Measurements from ENCODE around the gene PEF1.

PEF1 gene

GRCh38 chr1:31592132-31592531, 52.5 kb downstream of the PEF1 start:
- no peaks in the 10 kb centered on the region for H3F3A ChIP-seq (ENCODE audit: insufficient read depth)
- H2AFZ ChIP-seq (ENCODE audit: low read depth, low read length, severe bottlenecking), result no peak overlapping the region
- no peaks in the 10 kb centered on the region for H3K79me2 ChIP-seq (ENCODE audit: insufficient read depth, low read length)
- H3K27ac ChIP-seq (ENCODE audit: low read depth, low read length), result no peak overlapping the region
- no peaks in the 10 kb centered on the region for H4K20me1 ChIP-seq (ENCODE audit: low read depth, low read length)
- no peak for TF ChIP-seq CTCF (IDR thresholded peaks at IDR 0.05; ENCODE audit: insufficient read depth, low read length, poor library complexity, severe bottlenecking)
- TF ChIP-seq EZH2phosphoT487 (conservative IDR thresholded peaks at IDR 0.05; ENCODE audit: low read length), result no peak
- no peaks in the 10 kb centered on the region for H3K36me3 ChIP-seq (ENCODE audit: low read length)
- no peaks in the 10 kb centered on the region for H3K9me2 ChIP-seq (replicated peaks; ENCODE audit: insufficient read depth, low read length)
- 0 out of 2 replicates have a peak, but pooled peaks cover 3% of the 10 kb centered on the region for H3K27me3 ChIP-seq (ENCODE audit: low read length)
- no peak overlapping the region for H3K4me2 ChIP-seq (ENCODE audit: low read depth, low read length, poor library complexity, severe bottlenecking)
- H3K9ac ChIP-seq (ENCODE audit: low read length), result no peak overlapping the region
- H3K4me3 ChIP-seq (ENCODE audit: insufficient read depth, low read length, poor library complexity, severe bottlenecking), result no peak overlapping the region
- no peaks in the 10 kb centered on the region for H3K9me3 ChIP-seq (ENCODE audit: insufficient read depth, low read length)

GRCh38 chr1:31591425-31592093, 53.1 kb downstream of the PEF1 start:
- Histone ChIP-seq H3K27ac (ENCODE audit: low read depth, low read length) (no peak overlapping the region), H2AFZ (ENCODE audit: low read depth, low read length, severe bottlenecking) (no peak overlapping the region), H3K9me3 (ENCODE audit: insufficient read depth, low read length) (no peaks in the 10 kb centered on the region), H3K4me2 (ENCODE audit: low read depth, low read length, poor library complexity, severe bottlenecking) (no peak overlapping the region), H3K79me2 (ENCODE audit: insufficient read depth, low read length) (no peaks in the 10 kb centered on the region), H3K36me3 (ENCODE audit: low read length) (no peaks in the 10 kb centered on the region), H3F3A (ENCODE audit: insufficient read depth) (no peaks in the 10 kb centered on the region), H3K27me3 (ENCODE audit: low read length) (0 out of 2 replicates have a peak, but pooled peaks cover 3% of the 10 kb centered on the region), H3K9ac (ENCODE audit: low read length) (no peak overlapping the region), H3K4me3 (ENCODE audit: insufficient read depth, low read length, poor library complexity, severe bottlenecking) (no peak overlapping the region), H4K20me1 (ENCODE audit: low read depth, low read length) (no peaks in the 10 kb centered on the region), H3K9me2 (replicated peaks; ENCODE audit: insufficient read depth, low read length) (no peaks in the 10 kb centered on the region)
- no peak for TF ChIP-seq EZH2phosphoT487 (conservative IDR thresholded peaks at IDR 0.05; ENCODE audit: low read length)
- TF ChIP-seq CTCF (IDR thresholded peaks at IDR 0.05; ENCODE audit: insufficient read depth, low read length, poor library complexity, severe bottlenecking), result no peak

GRCh38 chr1:31588751-31589515, 55.7 kb downstream of the PEF1 start:
- Histone ChIP-seq H3K27ac (ENCODE audit: low read depth, low read length) (no peak overlapping the region), H3K9ac (ENCODE audit: low read length) (no peak overlapping the region), H3K9me3 (ENCODE audit: insufficient read depth, low read length) (no peaks in the 10 kb centered on the region), H3K4me3 (ENCODE audit: insufficient read depth, low read length, poor library complexity, severe bottlenecking) (no peak overlapping the region), H3F3A (ENCODE audit: insufficient read depth) (no peaks in the 10 kb centered on the region), H3K36me3 (ENCODE audit: low read length) (no peaks in the 10 kb centered on the region), H3K27me3 (ENCODE audit: low read length) (no peaks in the 10 kb centered on the region), H3K4me2 (ENCODE audit: low read depth, low read length, poor library complexity, severe bottlenecking) (no peak overlapping the region), H3K79me2 (ENCODE audit: insufficient read depth, low read length) (no peaks in the 10 kb centered on the region), H2AFZ (ENCODE audit: low read depth, low read length, severe bottlenecking) (no peak overlapping the region), H4K20me1 (ENCODE audit: low read depth, low read length) (no peaks in the 10 kb centered on the region), H3K9me2 (replicated peaks; ENCODE audit: insufficient read depth, low read length) (no peaks in the 10 kb centered on the region)
- TF ChIP-seq EZH2phosphoT487 (conservative IDR thresholded peaks at IDR 0.05; ENCODE audit: low read length), result no peak
